Endothelial cell of umbilical vein (primary cell): ENCODE results near the gene MAP4K4. TPM values are rescaled to one million over a fixed set of nuclear protein-coding genes. Genes with fewer than 3 reads are reported as not detected.

Experiments used
- BruUV-seq: library from RNA; stranded (reverse); fragments of 400-500 nt; replicated peaks from 2 replicates; lab custom pipeline; 2021; lab: Mats Ljungman, UMichigan
- CTCF ChIA-PET: fragments of 300-600, 350-600 bp; sonication (Branson Sonifier 250); formaldehyde crosslinking; loops from one replicate; lab custom pipeline; 2021; ENCODE audit warnings: antibody characterized with exemption, inconsistent platforms; lab: Charles Lee
- POLR2A ChIA-PET: fragments of 300-600, 350-600 bp; sonication (Branson Sonifier 250); formaldehyde crosslinking; loops from one replicate; lab custom pipeline; 2021; ENCODE audit warnings: antibody characterized with exemption, inconsistent platforms; lab: Charles Lee
- DNase-seq: peaks from one replicate; pipeline ENCODE4 v3.0.0-alpha.2; 2011; ENCODE audit warnings: low read depth, low spot score
- FAIRE-seq: peaks from 2 replicates; lab custom pipeline; 2011; peaks lifted over from hg19 to GRCh38; lab: Jason Lieb, UNC
- H2AFZ ChIP-seq: 2 replicates; pipeline ENCODE4 v1.6.0; 2012; ENCODE audit warnings: low read depth, low read length, control low read depth, inconsistent platforms
- H3K27ac ChIP-seq: 2 replicates; pipeline ENCODE4 v1.5.1; 2011; ENCODE audit warnings: low read depth, mild to moderate bottlenecking, control low read depth, low read length, moderate library complexity; ENCODE audit not compliant: insufficient read depth
- H3K27me3 ChIP-seq, 2 experiments: 2 replicates each; pipeline versions ENCODE4 v1.6.0 to v1.6.1; 2011; ENCODE audit warnings: low read length in 2 of 2, mixed read lengths in 1 of 2; ENCODE audit not compliant: control insufficient read depth in 2 of 2, insufficient read depth in 2 of 2
- H3K36me3 ChIP-seq, 2 experiments: 2 replicates in 1 of 2; 3 replicates in 1 of 2; pipeline ENCODE4 v1.5.1; 2011; ENCODE audit warnings: low read length in 2 of 2, mild to moderate bottlenecking in 1 of 2, moderate library complexity in 1 of 2; ENCODE audit not compliant: control insufficient read depth in 2 of 2, insufficient read depth in 2 of 2; ENCODE audit errors: extremely low read depth in 1 of 2
- H3K4me1 ChIP-seq: 3 replicates; pipeline ENCODE4 v1.5.1; 2011; ENCODE audit warnings: mild to moderate bottlenecking, low read length; ENCODE audit not compliant: control insufficient read depth, insufficient read depth; ENCODE audit errors: extremely low read depth
- H3K4me2 ChIP-seq: 2 replicates; pipeline ENCODE4 v1.6.1; 2011; ENCODE audit warnings: low read length, control low read depth, mixed read lengths; ENCODE audit not compliant: insufficient read depth
- H3K4me3 ChIP-seq, 3 experiments: fragments of 200-600 bp in 1 of 3; sonication (generic), shearing (Covaris generic) in 1 of 3; replicated peaks in 1 of 3; 2 replicates each; pipeline ENCODE4 v1.5.1; 2011 to 2016; ENCODE audit warnings: control low read depth in 3 of 3, low read length in 3 of 3, mild to moderate bottlenecking in 2 of 3, inconsistent platforms in 1 of 3, low read depth in 1 of 3, moderate library complexity in 1 of 3; ENCODE audit not compliant: insufficient read depth in 1 of 3
- H3K79me2 ChIP-seq: 2 replicates; pipeline ENCODE4 v1.6.0; 2012; ENCODE audit warnings: low read length, inconsistent platforms; ENCODE audit not compliant: control insufficient read depth, insufficient read depth
- H3K9ac ChIP-seq: replicated peaks from 2 replicates; pipeline ENCODE3; 2011; ENCODE audit warnings: low read length, control low read depth; ENCODE audit not compliant: insufficient read depth; ENCODE audit errors: extremely low read depth
- H3K9me1 ChIP-seq: replicated peaks from 3 replicates; pipeline ENCODE4 v1.6.0; 2011; ENCODE audit warnings: mild to moderate bottlenecking, low read length; ENCODE audit not compliant: control insufficient read depth, insufficient read depth; ENCODE audit errors: extremely low read depth
- H3K9me3 ChIP-seq: replicated peaks from 2 replicates; pipeline ENCODE4 v1.5.1; 2012; ENCODE audit warnings: low read length, inconsistent platforms; ENCODE audit not compliant: control insufficient read depth, insufficient read depth
- H4K20me1 ChIP-seq: replicated peaks from 2 replicates; pipeline ENCODE3; 2011; ENCODE audit warnings: mild to moderate bottlenecking, low read length; ENCODE audit not compliant: control insufficient read depth, insufficient read depth; ENCODE audit errors: extremely low read depth
- EZH2 ChIP-seq: IDR thresholded peaks from 2 replicates; pipeline ENCODE4 v1.6.1; 2012; ENCODE audit warnings: borderline replicate concordance, low read depth, mild to moderate bottlenecking, moderate library complexity, low read length, inconsistent platforms; ENCODE audit not compliant: severe bottlenecking
- GATA2 ChIP-seq: IDR thresholded peaks from 2 replicates; pipeline ENCODE4 v1.7.0; 2011; ENCODE audit warnings: low read depth, mild to moderate bottlenecking, moderate library complexity, mixed read lengths, low read length; ENCODE audit not compliant: insufficient read length, insufficient read depth
- JUN ChIP-seq: IDR thresholded peaks from 2 replicates; pipeline ENCODE4 v1.6.1; 2011; ENCODE audit warnings: borderline replicate concordance, low read depth; ENCODE audit not compliant: insufficient read length, insufficient read depth
- MYC ChIP-seq: IDR thresholded peaks from one replicate; pipeline ENCODE4 v1.6.1; 2011; ENCODE audit warnings: mild to moderate bottlenecking, low read depth, low read length
- POLR2A ChIP-seq: IDR thresholded peaks from 2 replicates; pipeline ENCODE4 v1.6.1; 2012; ENCODE audit warnings: low read depth, mild to moderate bottlenecking, control low read depth, low read length
- POLR2AphosphoS5 ChIP-seq: IDR thresholded peaks from 2 replicates; pipeline ENCODE4 v1.6.1; 2012; ENCODE audit warnings: low read depth, mild to moderate bottlenecking, control low read depth, low read length, moderate library complexity; ENCODE audit not compliant: insufficient read depth
- dilution Hi-C: fragments of 300-500 bp; cut with MboI; formaldehyde crosslinking; loops from one replicate; pipeline ENCODE4 v1.15.0; 2019; ENCODE audit warnings: low sequenced_read_pairs; ENCODE audit not compliant: extremely low pct_ligation_motif_present
- intact Hi-C: fragments of 100-400 bp; cut with micrococcal nuclease; formaldehyde crosslinking; loops from one replicate; pipeline ENCODE4 v1.10.0; 2022
- polyA plus RNA-seq, 4 experiments: library from polyadenylated mRNA; depleted of rRNA in 3 of 4; stranded (reverse) in 3 of 4; unstranded in 1 of 4; fragments of >200 nt; gene quantifications; 2 replicates each; pipeline versions ENCODE4 v1.2.1 to v1.2.3, GENCODE V29; 2011 to 2012; ENCODE audit warnings: missing spikeins in 1 of 4
- total RNA-seq: library from RNA; stranded (reverse); gene quantifications from 2 replicates; pipeline ENCODE4 v1.2.3, GENCODE V29; 2021

The MAP4K4 gene
- total and polyA plus RNA-seq, 2 donors (not counting 3 experiments of a cell fraction or from before 2014, with no cell fraction given), result 79.4 to 269 TPM

- Histone ChIP-seq H3K4me2 (no peak overlapping the region), H3K9ac (no peak overlapping the region), H3K9me3 (no peaks in the 10 kb centered on the region), H3K9me1 (no peaks in the 10 kb centered on the region), H3K79me2 (peaks cover 96% of the 10 kb centered on the region), H2AFZ (no peak overlapping the region), H3K4me1 (peaks cover 46% of the 10 kb centered on the region), H3K27ac (no peak overlapping the region), H3K27me3 (no peaks in the 10 kb centered on the region), H3K36me3 (no peaks in the 10 kb centered on the region), H3K4me3 (no peak overlapping the region), H4K20me1 (peaks cover 13% of the 10 kb centered on the region)
- CTCF ChIA-PET, result interaction anchor here (0.6 to 1.9 kb wide), 4 partner anchors 20 to 37 kb away, joined by 3 to 10 read pairs (median 4); no protein-coding TSS in a partner anchor
- TF ChIP-seq MYC (no peak), JUN (no peak)
- intact Hi-C loops, result no loop called here
- dilution Hi-C loops, result no loop called here
- no TSS peak for BruUV-seq
- DNase-seq, result no peak
- POLR2A ChIA-PET, result no interaction called here
- FAIRE-seq, result no peak
These were observed 106.6 kb downstream of the MAP4K4 start for GRCh38 chr2:101803945-101804696.

- Histone ChIP-seq H3K4me1 (peaks cover 46% of the 10 kb centered on the region), H3K9me1 (no peaks in the 10 kb centered on the region), H3K4me2 (peak overlapping the region; percentile 58), H4K20me1 (peaks cover 13% of the 10 kb centered on the region), H3K9me3 (no peaks in the 10 kb centered on the region), H2AFZ (no peak overlapping the region), H3K9ac (no peak overlapping the region), H3K36me3 (peaks cover 0 to 2% of the 10 kb centered on the region in 2 experiments), H3K4me3 (peak overlapping the region in 1 of 3 experiments; percentile 10), H3K79me2 (peaks cover 96% of the 10 kb centered on the region), H3K27me3 (no peaks in the 10 kb centered on the region), H3K27ac (peak overlapping the region; percentile 36)
- CTCF ChIA-PET, result interaction anchor here (0.6 to 2.2 kb wide), 7 partner anchors 9 to 59 kb away, joined by 3 to 8 read pairs (median 4); no protein-coding TSS in a partner anchor
- dilution Hi-C loops, result no loop called here
- FAIRE-seq (no peak), DNase-seq (no peak)
- intact Hi-C loops, result loop anchor here (5.0 kb wide), 1 partner anchor 38 kb away; no protein-coding TSS in a partner anchor
- POLR2A ChIA-PET, result no interaction called here
- BruUV-seq, result no TSS peak
- TF ChIP-seq POLR2AphosphoS5 (no peak), EZH2 (no peak), POLR2A (no peak), GATA2 (no peak)
These were observed 107.9 kb downstream of the MAP4K4 start for GRCh38 chr2:101805152-101806088.
